ENCODE data around the gene NBEAL1. TPM values are rescaled to one million over a fixed set of nuclear protein-coding genes. Genes with fewer than 3 reads are reported as not detected.
"Not testable (repeated sequence)": the region's sequence is repeated elsewhere in the genome, so short reads cannot be mapped to it uniquely, and the experiment has no call there.

NBEAL1 gene
- total RNA-seq, result 10 to 100 TPM; 22.7 to 31.2 (median 28.1) TPM

DNA sequence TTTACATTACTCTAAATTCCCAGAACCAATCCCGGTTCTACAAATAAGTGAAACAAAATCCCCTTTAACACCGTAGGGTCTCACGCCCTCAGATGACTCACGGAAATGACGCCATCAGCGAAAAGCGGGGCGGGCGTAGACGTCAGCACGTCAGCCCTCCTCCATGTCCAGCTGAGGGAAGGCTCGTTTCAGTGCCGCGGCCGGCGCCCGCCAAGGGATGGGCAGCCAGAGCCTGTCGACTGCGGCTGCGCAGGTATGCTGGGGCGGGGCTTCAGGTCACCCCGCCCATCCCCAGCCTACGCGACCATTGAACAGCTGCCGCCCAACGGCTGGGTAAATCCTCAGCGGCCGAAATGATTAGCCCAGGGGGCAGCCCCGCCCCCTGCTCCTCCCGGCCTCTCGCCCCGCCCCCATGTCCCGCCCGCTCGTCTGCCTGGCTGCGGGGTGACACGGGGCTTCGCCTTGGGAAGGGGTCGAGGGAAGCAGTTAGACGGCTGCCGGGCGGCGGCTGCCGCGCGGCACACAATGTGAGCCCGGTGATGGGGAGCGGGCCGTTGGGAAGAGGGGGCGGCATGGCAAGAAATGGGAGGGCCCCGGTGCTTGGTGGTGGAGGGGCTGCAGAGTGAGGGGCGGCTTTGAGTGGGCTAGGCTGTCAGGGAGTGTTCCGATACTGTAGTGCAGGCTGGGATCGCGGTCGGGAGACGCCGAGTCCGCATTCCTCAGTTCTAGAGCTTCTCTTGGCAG, at the start of gene NBEAL1:
NBEAL1 (plus strand) TSS at position 420 of the 744 bp plus-strand sequence. CDS start 1,510 bp downstream, outside the sequence.
- Histone ChIP-seq H3K9me3 (no peaks in the 10 kb centered on the region), H3K4me3 (peak within 1 kb of the TSS; percentile 82 to 92 (median 88)), H3K4me1 (peaks cover 13 to 54% (median 16%) of the 10 kb centered on the region in 3 donors), H3K36me3 (no peaks in the 10 kb centered on the region), H3K27ac (peak within 1 kb of the TSS; percentile 95 to 98 (median 97)), H3K27me3 (no peaks in the 10 kb centered on the region)
- peak in 3 of 4 donors; percentile 10 to 88 (median 79) for TF ChIP-seq POLR2A (IDR thresholded peaks at IDR 0.05)
- TF ChIP-seq, protein P1, sequence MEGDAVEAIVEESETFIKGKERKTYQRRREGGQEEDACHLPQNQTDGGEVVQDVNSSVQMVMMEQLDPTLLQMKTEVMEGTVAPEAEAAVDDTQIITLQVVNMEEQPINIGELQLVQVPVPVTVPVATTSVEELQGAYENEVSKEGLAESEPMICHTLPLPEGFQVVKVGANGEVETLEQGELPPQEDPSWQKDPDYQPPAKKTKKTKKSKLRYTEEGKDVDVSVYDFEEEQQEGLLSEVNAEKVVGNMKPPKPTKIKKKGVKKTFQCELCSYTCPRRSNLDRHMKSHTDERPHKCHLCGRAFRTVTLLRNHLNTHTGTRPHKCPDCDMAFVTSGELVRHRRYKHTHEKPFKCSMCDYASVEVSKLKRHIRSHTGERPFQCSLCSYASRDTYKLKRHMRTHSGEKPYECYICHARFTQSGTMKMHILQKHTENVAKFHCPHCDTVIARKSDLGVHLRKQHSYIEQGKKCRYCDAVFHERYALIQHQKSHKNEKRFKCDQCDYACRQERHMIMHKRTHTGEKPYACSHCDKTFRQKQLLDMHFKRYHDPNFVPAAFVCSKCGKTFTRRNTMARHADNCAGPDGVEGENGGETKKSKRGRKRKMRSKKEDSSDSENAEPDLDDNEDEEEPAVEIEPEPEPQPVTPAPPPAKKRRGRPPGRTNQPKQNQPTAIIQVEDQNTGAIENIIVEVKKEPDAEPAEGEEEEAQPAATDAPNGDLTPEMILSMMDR (IDR thresholded peaks at IDR 0.05), result no peak
- peak; percentile 83 for DNase-seq
- intact Hi-C loops (cut with DNase I), result no loop called here
- 0% methylated on average over 10 to 28 of the region's 59 CpGs for WGBS, 2 donors

DNA sequence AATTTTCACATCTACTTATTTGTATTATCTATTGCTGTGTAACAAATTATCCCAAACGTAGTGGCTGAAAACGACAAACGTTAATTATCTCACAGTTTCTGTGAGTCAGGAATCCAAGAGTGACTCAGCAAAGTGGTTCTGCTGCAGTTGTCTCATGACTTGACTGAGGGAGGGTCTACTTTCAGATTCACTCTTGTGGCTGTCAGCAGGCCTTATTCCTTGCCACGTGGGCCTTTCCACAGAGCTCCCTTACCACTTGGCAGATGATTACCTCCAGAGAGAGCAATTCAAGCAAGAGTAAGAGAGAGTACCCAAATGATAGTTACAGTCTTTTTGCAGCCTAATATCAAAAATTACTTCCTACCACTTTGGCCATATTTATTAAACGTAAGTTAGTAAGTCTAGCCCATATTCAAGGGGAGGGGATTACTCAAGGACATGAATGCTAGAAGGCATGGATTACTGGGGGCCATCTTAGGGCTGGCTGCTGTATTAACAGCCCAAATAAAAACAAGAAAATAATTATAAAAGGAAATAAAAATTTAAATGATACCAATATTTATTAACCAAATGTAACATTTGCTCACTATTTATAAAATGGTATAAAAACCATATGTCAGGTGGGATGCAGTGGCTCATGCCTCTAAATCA, 48.7 kb upstream of the NBEAL1 start:
- DNase-seq, result no peak
- WGBS, 2 donors, result 56 to 69% methylated on average over 4 to 5 of the region's 5 CpGs
- TF ChIP-seq, protein P1 (IDR thresholded peaks at IDR 0.05), result no peak
- no peak for TF ChIP-seq POLR2A (IDR thresholded peaks at IDR 0.05)
- peaks cover 0 to 24% (median 0%) of the 10 kb centered on the region in 3 donors for H3K36me3 ChIP-seq
- H3K27ac ChIP-seq, result no peak overlapping the region
- no peak overlapping the region for H3K4me3 ChIP-seq
- no peaks in the 10 kb centered on the region for H3K4me1 ChIP-seq
- no peaks in the 10 kb centered on the region for H3K27me3 ChIP-seq
- H3K9me3 ChIP-seq, result no peaks in the 10 kb centered on the region
- intact Hi-C loops (cut with DNase I), result no loop called here

DNA sequence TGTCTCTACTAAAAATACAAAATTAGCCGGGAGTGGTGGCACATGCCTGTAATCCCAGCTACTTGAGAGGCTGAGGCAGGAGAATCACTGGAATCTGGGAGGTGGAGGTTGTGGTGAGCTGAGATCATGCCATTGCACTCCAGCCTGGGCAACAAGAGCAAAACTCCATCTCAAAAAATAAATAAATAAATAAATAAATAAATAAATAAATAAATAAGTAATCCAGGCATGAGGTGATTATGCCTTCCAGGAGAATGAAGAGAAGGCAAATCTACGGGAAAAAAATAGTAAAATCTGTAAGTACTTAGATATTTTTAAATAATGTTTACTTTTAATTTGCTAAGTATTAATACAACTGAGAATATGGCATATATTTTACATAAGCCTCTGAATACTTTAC, 45.3 kb upstream of the NBEAL1 start:
- not testable (repeated sequence) for H3K27ac ChIP-seq
- 39 to 50% methylated on average over 2 of the region's 2 CpGs for WGBS, 2 donors

DNA sequence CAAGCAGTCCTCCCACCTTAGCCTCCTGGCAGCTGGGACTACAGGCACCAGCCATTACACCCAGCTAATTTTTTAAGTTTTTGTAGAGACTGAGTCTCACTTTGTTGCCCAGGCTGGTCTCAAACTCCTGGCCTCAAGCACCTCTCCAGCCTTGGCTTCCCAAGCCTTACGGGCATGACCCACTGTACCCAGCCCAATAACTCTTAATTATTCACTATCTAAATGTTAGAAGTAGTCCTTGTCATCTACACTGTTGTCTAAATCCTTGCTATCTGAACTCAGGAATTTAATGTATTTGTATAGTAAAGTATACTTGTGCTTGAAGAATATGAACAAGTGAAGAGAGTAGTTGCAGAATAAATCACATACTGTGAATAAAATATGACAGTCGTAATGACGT, 37.9 kb upstream of the NBEAL1 start:
- DNase-seq, result no peak
- no peaks in the 10 kb centered on the region for H3K27me3 ChIP-seq
- TF ChIP-seq POLR2A (IDR thresholded peaks at IDR 0.05), result no peak
- TF ChIP-seq, protein P1 (IDR thresholded peaks at IDR 0.05), result no peak
- peaks cover 0 to 88% (median 0%) of the 10 kb centered on the region in 3 donors for H3K36me3 ChIP-seq
- intact Hi-C loops (cut with DNase I), result no loop called here
- no peaks in the 10 kb centered on the region for H3K4me1 ChIP-seq
- WGBS, 2 donors, result 93 to 98% methylated on average over 3 of the region's 3 CpGs
- H3K4me3 ChIP-seq, result no peak overlapping the region
- no peaks in the 10 kb centered on the region for H3K9me3 ChIP-seq
- H3K27ac ChIP-seq, result no peak overlapping the region

More for the DNA sequence above, 45.3 kb upstream of the NBEAL1 start:
- H3K36me3 ChIP-seq, result peaks cover 0 to 34% (median 0%) of the 10 kb centered on the region in 3 donors
- DNase-seq; H3K9me3 ChIP-seq; H3K4me1 ChIP-seq; H3K27me3 ChIP-seq; H3K4me3 ChIP-seq; intact Hi-C loops (cut with DNase I): not testable (repeated sequence)

DNA sequence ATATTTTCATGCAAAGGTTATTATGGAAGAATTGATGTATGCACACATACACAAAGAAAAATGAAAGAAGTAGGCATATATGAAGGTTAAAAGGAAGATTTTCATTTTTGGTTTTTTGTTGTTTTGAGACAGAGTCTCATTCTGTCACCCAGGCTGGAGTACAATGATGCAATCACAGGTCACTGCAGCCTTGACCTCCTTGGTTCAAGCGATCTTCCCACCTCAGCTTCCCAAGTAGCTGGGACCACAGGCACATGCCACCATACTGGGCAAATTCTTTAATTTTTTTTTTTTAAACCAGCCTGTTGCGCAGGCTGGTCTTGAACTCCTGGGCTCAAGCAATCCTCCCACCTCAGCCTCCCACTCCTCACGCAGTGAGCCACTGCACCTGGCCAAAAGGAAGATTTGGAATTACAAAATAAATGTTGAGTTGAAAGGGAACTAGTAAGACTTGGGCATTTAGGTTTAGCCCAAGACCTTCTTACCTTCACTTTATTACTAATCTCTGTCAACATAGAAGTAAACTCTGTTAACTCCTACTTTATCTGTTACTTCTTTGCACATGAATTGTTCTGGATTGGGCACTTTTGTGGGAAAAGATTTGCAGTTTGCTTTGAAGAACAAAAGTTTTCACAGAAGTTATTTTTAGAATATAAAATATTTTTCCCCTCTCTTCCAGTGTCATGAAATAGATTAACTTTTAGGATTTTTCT, 31.7 kb upstream of the NBEAL1 start:
- intact Hi-C loops (cut with DNase I), result no loop called here
- no peak for DNase-seq
- Histone ChIP-seq H3K36me3 (peaks cover 0 to 50% (median 0%) of the 10 kb centered on the region in 3 donors), H3K4me3 (no peak overlapping the region), H3K4me1 (no peaks in the 10 kb centered on the region), H3K9me3 (no peaks in the 10 kb centered on the region), H3K27ac (no peak overlapping the region), H3K27me3 (no peaks in the 10 kb centered on the region)
- no peak for TF ChIP-seq POLR2A (IDR thresholded peaks at IDR 0.05)
- TF ChIP-seq, protein P1 (IDR thresholded peaks at IDR 0.05), result no peak
- WGBS, 2 donors, result 92 to 96% methylated on average over 3 of the region's 3 CpGs

Data from esophagus squamous epithelium (tissue), 5 donors.